IPS-18a (cell line): ENCODE results near the gene C2orf42.
A peak's percentile ranks its signal among the peaks of the same experiment; 100 is the strongest.
"Not testable (repeated sequence)": the region's sequence is repeated elsewhere in the genome, so short reads cannot be mapped to it uniquely, and the experiment has no call there.

Experiments
- H3K27ac ChIP-seq: one replicate; pipeline ENCODE4 v1.5.1; 2013; ENCODE audit warnings: low read length
- H3K27me3 ChIP-seq: one replicate; pipeline ENCODE4 v1.6.1; 2013; ENCODE audit warnings: mild to moderate bottlenecking, low read length; ENCODE audit not compliant: control insufficient read depth, insufficient read depth
- H3K36me3 ChIP-seq: one replicate; pipeline ENCODE4 v1.6.1; 2013; ENCODE audit warnings: low read depth, low read length; ENCODE audit not compliant: control insufficient read depth
- H3K4me1 ChIP-seq: one replicate; pipeline ENCODE4 v1.6.1; 2013; ENCODE audit warnings: low read depth, low read length; ENCODE audit not compliant: control insufficient read depth
- H3K4me3 ChIP-seq: one replicate; pipeline ENCODE4 v1.5.1; 2013; ENCODE audit warnings: low read length
- H3K9ac ChIP-seq: one replicate; pipeline ENCODE4 v1.6.1; 2013; ENCODE audit warnings: mild to moderate bottlenecking, low read length, moderate library complexity
- H3K9me3 ChIP-seq: one replicate; pipeline ENCODE4 v1.6.1; 2013; ENCODE audit warnings: low read depth, low read length; ENCODE audit not compliant: control insufficient read depth

Gene C2orf42

GRCh38 chr2:70169654-70170245 is 21.1 kb downstream of the C2orf42 start:
- H3K4me1 ChIP-seq, H3K9ac ChIP-seq, H3K27me3 ChIP-seq, H3K27ac ChIP-seq, H3K4me3 ChIP-seq, H3K9me3 ChIP-seq: not testable (repeated sequence)
- peaks cover 22% of the 10 kb centered on the region for H3K36me3 ChIP-seq

- no peaks in the 10 kb centered on the region for H3K4me1 ChIP-seq
- H3K4me3 ChIP-seq: no peak overlapping the region
- peaks cover 18% of the 10 kb centered on the region for H3K36me3 ChIP-seq
- H3K9me3 ChIP-seq: no peaks in the 10 kb centered on the region
- H3K27ac ChIP-seq: no peak overlapping the region
- H3K9ac ChIP-seq: no peak overlapping the region
- no peaks in the 10 kb centered on the region for H3K27me3 ChIP-seq
Observed at GRCh38 chr2:70161069-70161534, 29.7 kb downstream of the C2orf42 start.

GRCh38 chr2:70160545-70160944 is 30.3 kb downstream of the C2orf42 start:
- Histone ChIP-seq H3K36me3 (peaks cover 17% of the 10 kb centered on the region), H3K27ac (no peak overlapping the region), H3K9ac (no peak overlapping the region), H3K27me3 (no peaks in the 10 kb centered on the region), H3K4me3 (no peak overlapping the region), H3K4me1 (no peaks in the 10 kb centered on the region), H3K9me3 (no peaks in the 10 kb centered on the region)

- H3K9ac ChIP-seq, H3K36me3 ChIP-seq, H3K4me1 ChIP-seq, H3K27me3 ChIP-seq, H3K9me3 ChIP-seq, H3K4me3 ChIP-seq, H3K27ac ChIP-seq: not testable (repeated sequence)
Observed at GRCh38 chr2:70149130-70149686, 41.6 kb downstream of the C2orf42 start.

- H3K4me1 ChIP-seq, H3K9ac ChIP-seq, H3K36me3 ChIP-seq: not testable (repeated sequence)
Observed at GRCh38 chr2:70148211-70148760, 42.5 kb downstream of the C2orf42 start.

GRCh38 chr2:70145851-70146739 is 44.7 kb downstream of the C2orf42 start:
- Histone ChIP-seq H3K9me3 (no peaks in the 10 kb centered on the region), H3K27me3 (no peaks in the 10 kb centered on the region), H3K4me3 (no peak overlapping the region), H3K9ac (no peak overlapping the region), H3K27ac (no peak overlapping the region), H3K36me3 (peaks cover 10% of the 10 kb centered on the region), H3K4me1 (peaks cover 15% of the 10 kb centered on the region)

More at GRCh38 chr2:70148211-70148760, 42.5 kb downstream of the C2orf42 start:
- H3K4me3 ChIP-seq, H3K27ac ChIP-seq, H3K27me3 ChIP-seq, H3K9me3 ChIP-seq: not testable (repeated sequence)

GRCh38 chr2:70145144-70145490 is 45.7 kb downstream of the C2orf42 start:
- Histone ChIP-seq H3K36me3 (peaks cover 5% of the 10 kb centered on the region), H3K27ac (no peak overlapping the region), H3K27me3 (no peaks in the 10 kb centered on the region), H3K9me3 (no peaks in the 10 kb centered on the region), H3K9ac (no peak overlapping the region), H3K4me3 (no peak overlapping the region), H3K4me1 (peaks cover 21% of the 10 kb centered on the region)

GRCh38 chr2:70144443-70145143 is 46.2 kb downstream of the C2orf42 start:
- H3K27me3 ChIP-seq: no peaks in the 10 kb centered on the region
- H3K9ac ChIP-seq: no peak overlapping the region
- H3K36me3 ChIP-seq: peaks cover under 1% of the 10 kb centered on the region
- H3K4me3 ChIP-seq: no peak overlapping the region
- peaks cover 27% of the 10 kb centered on the region for H3K4me1 ChIP-seq
- no peak overlapping the region for H3K27ac ChIP-seq
- no peaks in the 10 kb centered on the region for H3K9me3 ChIP-seq

- H3K36me3 ChIP-seq: no peaks in the 10 kb centered on the region
Observed at GRCh38 chr2:70143314-70144150, 47.3 kb downstream of the C2orf42 start.

GRCh38 chr2:70142590-70143313 is 48.1 kb downstream of the C2orf42 start:
- Histone ChIP-seq H3K27ac (peak overlapping the region; percentile 94), H3K4me1 (peaks cover 28% of the 10 kb centered on the region), H3K4me3 (peak overlapping the region; percentile 65), H3K9ac (peak overlapping the region; percentile 94), H3K9me3 (no peaks in the 10 kb centered on the region), H3K27me3 (no peaks in the 10 kb centered on the region), H3K36me3 (no peaks in the 10 kb centered on the region)

More at GRCh38 chr2:70143314-70144150, 47.3 kb downstream of the C2orf42 start:
- Histone ChIP-seq H3K4me3 (peak overlapping the region; percentile 65), H3K27ac (peak overlapping the region; percentile 94), H3K9ac (peak overlapping the region; percentile 94), H3K4me1 (peaks cover 28% of the 10 kb centered on the region), H3K9me3 (no peaks in the 10 kb centered on the region), H3K27me3 (no peaks in the 10 kb centered on the region)
